Keratinocyte (primary cell): Measurements from ENCODE around the gene ZFP64.

ENCODE experiments used
- EZH2 ChIP-seq: IDR thresholded peaks from one replicate; pipeline ENCODE4 v1.6.1; 2012; ENCODE audit warnings: inconsistent platforms, mild to moderate bottlenecking, low read length, moderate library complexity
- TF ChIP-seq, protein P1 (sequence below), 3 experiments: IDR thresholded peaks in 1 of 3; conservative IDR thresholded peaks in 1 of 3; optimal IDR thresholded peaks in 1 of 3; 2 replicates in 2 of 3; 3 replicates in 1 of 3; pipeline versions ENCODE3 to v1.5.1; 2011; ENCODE audit warnings: low read length in 3 of 3, mild to moderate bottlenecking in 3 of 3, moderate library complexity in 2 of 3, control low read depth in 1 of 3, inconsistent platforms in 1 of 3; ENCODE audit not compliant: insufficient read depth in 2 of 3; ENCODE audit errors: extremely low read depth in 1 of 3

DNA sequence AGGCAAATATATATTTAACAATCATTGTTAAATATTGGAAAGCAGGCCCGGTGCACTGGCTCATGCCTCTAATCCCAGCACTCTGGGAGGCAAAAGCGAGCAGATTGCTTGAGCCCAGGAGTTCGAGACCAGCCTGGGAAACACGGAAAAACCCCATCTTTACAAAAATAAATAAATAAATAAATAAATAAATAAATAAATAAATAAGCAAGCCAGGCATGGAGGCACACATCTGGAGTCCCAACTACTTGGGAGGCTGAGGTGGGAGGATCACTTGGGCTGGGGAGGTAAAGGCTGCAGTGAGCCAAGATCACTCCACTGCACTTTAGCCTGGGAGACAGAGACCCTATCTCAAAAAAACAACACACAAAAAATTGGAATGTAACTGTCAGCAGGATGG is 53.7 kb downstream of the ZFP64 start:
- TF ChIP-seq, protein P1, sequence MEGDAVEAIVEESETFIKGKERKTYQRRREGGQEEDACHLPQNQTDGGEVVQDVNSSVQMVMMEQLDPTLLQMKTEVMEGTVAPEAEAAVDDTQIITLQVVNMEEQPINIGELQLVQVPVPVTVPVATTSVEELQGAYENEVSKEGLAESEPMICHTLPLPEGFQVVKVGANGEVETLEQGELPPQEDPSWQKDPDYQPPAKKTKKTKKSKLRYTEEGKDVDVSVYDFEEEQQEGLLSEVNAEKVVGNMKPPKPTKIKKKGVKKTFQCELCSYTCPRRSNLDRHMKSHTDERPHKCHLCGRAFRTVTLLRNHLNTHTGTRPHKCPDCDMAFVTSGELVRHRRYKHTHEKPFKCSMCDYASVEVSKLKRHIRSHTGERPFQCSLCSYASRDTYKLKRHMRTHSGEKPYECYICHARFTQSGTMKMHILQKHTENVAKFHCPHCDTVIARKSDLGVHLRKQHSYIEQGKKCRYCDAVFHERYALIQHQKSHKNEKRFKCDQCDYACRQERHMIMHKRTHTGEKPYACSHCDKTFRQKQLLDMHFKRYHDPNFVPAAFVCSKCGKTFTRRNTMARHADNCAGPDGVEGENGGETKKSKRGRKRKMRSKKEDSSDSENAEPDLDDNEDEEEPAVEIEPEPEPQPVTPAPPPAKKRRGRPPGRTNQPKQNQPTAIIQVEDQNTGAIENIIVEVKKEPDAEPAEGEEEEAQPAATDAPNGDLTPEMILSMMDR (optimal IDR thresholded peaks at IDR 0.05 in 1 of 3, IDR thresholded peaks at IDR 0.05 in 1 of 3, conservative IDR thresholded peaks at IDR 0.05 in 1 of 3; ENCODE audit: extremely low read depth in 1 of 3, insufficient read depth in 2 of 3, low read length in 3 of 3), result no peak
- TF ChIP-seq EZH2, result no peak
